Gastrocnemius medialis (tissue), 4 donors: ENCODE data around the gene N4BP2L1. TPM values are rescaled to one million over a fixed set of nuclear protein-coding genes. Genes with fewer than 3 reads are reported as not detected.

ENCODE experiments used
- ATAC-seq, 2 donors: fragments of 150-250 bp; one replicate each; pipeline ENCODE4 v1.9.1; 2016
- DNase-seq, 2 donors: peaks; one replicate each; pipeline ENCODE4 v3.0.0-alpha.2; 2019
- H3K27ac ChIP-seq, 4 donors: fragments of 200-600 bp; sonication (generic); 1 replicate in 1 of 4; 2 replicates in 3 of 4; pipeline ENCODE4 v1.5.1; 2016 to 2018; ENCODE audit warnings: mild to moderate bottlenecking in 2 of 4, moderate library complexity in 1 of 4
- H3K27me3 ChIP-seq, 3 donors: fragments of 200-600 bp; sonication (generic) in 2 of 3; 1 replicate in 1 of 3; 2 replicates in 2 of 3; pipeline versions ENCODE4 v1.5.1 to v1.6.0; 2016 to 2019; ENCODE audit warnings: mild to moderate bottlenecking in 1 of 3, moderate library complexity in 1 of 3
- H3K36me3 ChIP-seq, 2 donors: fragments of 200-600 bp; sonication (generic) in 1 of 2; one replicate each; pipeline ENCODE4 v1.5.1; 2017 to 2018
- H3K4me1 ChIP-seq, 2 donors: fragments of 200-600 bp; sonication (generic) in 1 of 2; one replicate each; pipeline ENCODE4 v1.5.1; 2016 to 2017; ENCODE audit warnings: mild to moderate bottlenecking in 2 of 2
- H3K4me3 ChIP-seq, 4 donors: fragments of 200-600 bp; sonication (generic) in 3 of 4; 1 replicate in 1 of 4; 2 replicates in 3 of 4; pipeline ENCODE4 v1.5.1; 2016 to 2019; ENCODE audit warnings: mild to moderate bottlenecking in 2 of 4
- H3K9me3 ChIP-seq, 3 donors: fragments of 200-600 bp; sonication (generic) in 2 of 3; 1 replicate in 1 of 3; 2 replicates in 2 of 3; pipeline ENCODE4 v1.5.1; 2016 to 2019
- CTCF ChIP-seq, 5 experiments: fragments of 450-650 bp in 3 of 5; fragments of 200-600 bp in 2 of 5; sonication (generic) in 2 of 5; IDR thresholded peaks in 4 of 5; conservative IDR thresholded peaks in 1 of 5; 1 replicate in 4 of 5; 2 replicates in 1 of 5; pipeline ENCODE4 v1.5.1; 2016 to 2019; ENCODE audit warnings: antibody characterized with exemption in 5 of 5, mild to moderate bottlenecking in 3 of 5, moderate library complexity in 3 of 5
- POLR2A ChIP-seq, 2 donors: fragments of 450-650 bp; IDR thresholded peaks; one replicate each; pipeline ENCODE4 v1.6.1; 2017; ENCODE audit warnings: antibody characterized with exemption in 2 of 2, mild to moderate bottlenecking in 2 of 2, moderate library complexity in 2 of 2
- in situ Hi-C, 4 donors: fragments of 200-750 bp; cut with MboI; loops; one replicate each; pipeline versions ENCODE4 v1.15.0 to v1.8.0; 2017; ENCODE audit warnings: low sequenced_read_pairs in 4 of 4
- intact Hi-C: fragments of 100-400 bp; cut with DNase I; formaldehyde crosslinking; loops from one replicate; pipeline ENCODE4 v1.15.1; 2023; ENCODE audit warnings: low total_unique reads
- total RNA-seq, 4 donors: library from RNA; depleted of rRNA; stranded (reverse); fragments of >200 nt; gene quantifications; one replicate each; pipeline versions ENCODE4 v1.1.0 to v1.2.3, GENCODE V29; 2016

The N4BP2L1 gene
- total RNA-seq = 1 to 10 TPM; 6.5 to 10.0 (median 7.2) TPM

GRCh38 chr13:32427852-32428580, at the start of gene N4BP2L1:
N4BP2L1 (minus strand) TSS chr13:32428130; CDS start chr13:32428082, 48 bp downstream.
- Histone ChIP-seq H3K9me3 (no peaks in the 10 kb centered on the region), H3K27ac (peak within 1 kb of the TSS; percentile 87 to 96 (median 90)), H3K27me3 (no peaks in the 10 kb centered on the region), H3K36me3 (peaks cover 0 to 1% of the 10 kb centered on the region in 2 donors), H3K4me3 (peak within 1 kb of the TSS; percentile 65 to 96 (median 82)), H3K4me1 (peaks cover 17 to 18% of the 10 kb centered on the region in 2 donors)
- intact Hi-C loops = loop anchor here (2.0 to 5.0 kb wide), 4 partner anchors 103 to 159 kb away; partner anchors contain the start of genes BRCA2, N4BP2L2, PDS5B and ZAR1L
- ATAC-seq = peak; percentile 67 to 77
- DNase-seq = peak; percentile 59 to 63
- in situ Hi-C loops = no loop called here
- TF ChIP-seq CTCF (IDR thresholded peaks at IDR 0.05 in 4 of 5, conservative IDR thresholded peaks at IDR 0.05 in 1 of 5) (no peak), POLR2A (IDR thresholded peaks at IDR 0.05) (peak; percentile 82 to 92)

DNA sequence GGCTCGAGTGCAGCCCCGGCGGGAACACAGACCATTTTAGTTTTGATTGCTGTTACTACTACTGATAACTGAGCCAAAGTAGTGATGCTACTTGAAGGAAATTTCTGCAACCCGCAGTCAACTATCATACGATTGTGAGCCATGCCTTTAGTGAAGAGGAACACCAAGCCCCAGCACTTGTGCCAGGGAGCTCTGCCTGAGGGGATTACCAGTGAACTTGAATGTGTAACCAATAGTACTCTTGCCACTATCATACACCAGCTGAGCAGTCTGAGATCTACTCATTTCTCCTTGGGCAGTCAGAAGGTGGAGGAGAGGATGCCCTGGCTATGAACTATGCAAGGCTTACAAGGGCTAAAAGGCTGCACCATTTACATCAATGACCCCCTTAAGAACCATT, 49.0 kb upstream of the N4BP2L1 start:
- DNase-seq = peak; percentile 49 to 51
- H3K27me3 ChIP-seq = no peaks in the 10 kb centered on the region
- H3K27ac ChIP-seq = peak overlapping the region; percentile 63 to 82 (median 67)
- TF ChIP-seq CTCF (IDR thresholded peaks at IDR 0.05 in 4 of 5, conservative IDR thresholded peaks at IDR 0.05 in 1 of 5) (no peak), POLR2A (IDR thresholded peaks at IDR 0.05) (no peak)
- intact Hi-C loops (no loop called here), in situ Hi-C loops (no loop called here)
- H3K4me3 ChIP-seq = no peak overlapping the region
- H3K36me3 ChIP-seq = no peaks in the 10 kb centered on the region
- ATAC-seq = peak; percentile 71 to 89
- H3K9me3 ChIP-seq = no peaks in the 10 kb centered on the region
- H3K4me1 ChIP-seq = peaks cover 42 to 52% of the 10 kb centered on the region in 2 donors

- peak overlapping the region; percentile 63 to 82 (median 67) for H3K27ac ChIP-seq
These were observed 48.2 kb upstream of the N4BP2L1 start for GRCh38 chr13:32476021-32476731.

More at GRCh38 chr13:32476021-32476731, 48.2 kb upstream of the N4BP2L1 start:
- in situ Hi-C loops (no loop called here), intact Hi-C loops (no loop called here)
- no peaks in the 10 kb centered on the region for H3K27me3 ChIP-seq
- H3K4me3 ChIP-seq = no peak overlapping the region
- no peaks in the 10 kb centered on the region for H3K36me3 ChIP-seq
- ATAC-seq (peak; percentile 42 to 67), DNase-seq (no peak)
- no peak for TF ChIP-seq POLR2A (IDR thresholded peaks at IDR 0.05)
- no peak for TF ChIP-seq CTCF (IDR thresholded peaks at IDR 0.05 in 4 of 5, conservative IDR thresholded peaks at IDR 0.05 in 1 of 5)
- H3K4me1 ChIP-seq = peaks cover 49 to 57% of the 10 kb centered on the region in 2 donors
- H3K9me3 ChIP-seq = no peaks in the 10 kb centered on the region
